NCI-H2171 (cell line): Measurements from ENCODE around the gene HCK.
"Not testable (repeated sequence)": the region's sequence is repeated elsewhere in the genome, so short reads cannot be mapped to it uniquely, and the experiment has no call there.

Experiments
- DNase-seq: peaks from one replicate; lab custom pipeline; 2025; lab: John Stamatoyannopoulos, UW

Gene HCK

DNA sequence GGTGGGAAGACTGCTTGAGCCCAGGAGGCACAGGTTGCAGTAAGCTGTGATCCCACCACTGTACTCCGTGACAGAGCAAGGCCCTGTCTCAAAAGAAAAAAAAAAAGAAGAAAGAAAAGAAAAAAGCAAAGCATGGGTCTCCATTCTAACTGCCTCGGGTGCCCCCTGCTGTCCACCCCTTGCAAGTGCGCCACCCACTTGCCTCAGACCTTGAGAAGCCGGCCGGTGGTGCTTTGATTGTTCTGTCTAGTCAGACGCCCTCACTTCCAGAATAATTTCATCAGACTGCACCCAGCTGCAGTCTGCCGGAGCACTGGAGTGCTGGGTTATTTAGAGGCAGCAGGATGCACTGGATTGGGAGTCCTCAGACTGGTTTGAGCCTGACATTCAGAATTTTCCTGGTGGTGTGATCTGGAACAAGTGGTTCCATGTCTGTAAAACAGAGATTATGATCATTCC, 39.9 kb downstream of the HCK start:
- peak; percentile 82 for DNase-seq

- no peak for DNase-seq
These were observed 46.7 kb downstream of the HCK start for GRCh38 chr20:32098786-32099185.

DNA sequence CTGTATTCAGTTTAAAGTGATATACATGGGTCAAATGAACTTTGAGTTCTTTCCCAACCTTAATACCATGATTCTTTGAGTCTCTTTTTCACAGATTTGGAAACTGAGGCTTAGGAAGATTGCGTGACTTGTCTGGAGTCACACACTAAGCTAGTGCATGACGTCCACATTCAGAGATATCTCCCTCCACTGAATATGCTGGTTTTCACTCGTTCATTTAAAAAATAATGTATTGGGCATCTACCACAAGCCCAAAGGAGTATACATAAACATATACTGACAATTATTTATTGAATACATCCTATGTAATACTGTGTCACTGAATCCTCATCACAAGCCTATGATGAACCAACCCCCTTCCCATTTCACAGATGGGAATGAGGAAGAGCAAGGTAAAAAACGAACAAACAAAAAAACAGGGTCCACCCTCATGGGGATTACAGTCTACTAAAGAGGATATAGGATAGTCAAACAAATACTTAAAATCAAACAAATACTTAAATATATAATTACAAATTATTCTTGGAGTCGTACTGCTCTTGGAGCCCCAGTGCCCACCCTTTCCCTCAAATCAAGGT, 56.9 kb downstream of the HCK start:
- no peak for DNase-seq

- peak; percentile 99 for DNase-seq
These were observed 57.5 kb downstream of the HCK start, which contains the start of gene TM9SF4 for GRCh38 chr20:32109392-32110172. TM9SF4 (plus strand) TSS chr20:32109714; CDS start chr20:32109741, 27 bp downstream.

- DNase-seq = no peak
These were observed 58.2 kb downstream of the HCK start for GRCh38 chr20:32110173-32110704.

DNA sequence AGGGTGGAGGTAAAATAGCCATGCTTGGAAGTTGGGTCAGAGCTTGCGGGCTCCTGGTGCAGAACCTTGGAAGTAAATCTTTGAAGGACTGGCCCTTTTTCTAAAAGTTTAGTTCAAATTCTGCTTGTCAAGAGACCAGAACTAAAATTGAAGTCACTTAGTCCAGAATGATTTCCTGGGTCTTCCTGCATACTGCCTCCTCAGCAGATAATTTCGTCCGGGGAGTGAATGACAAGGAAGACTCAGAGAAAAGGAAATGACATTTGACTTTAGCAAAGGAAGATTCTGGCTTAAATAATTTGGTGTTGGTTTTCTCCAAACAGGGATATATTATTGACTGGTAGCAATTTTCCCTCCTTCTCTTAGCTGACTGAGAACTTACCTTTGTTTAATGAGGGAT, 58.7 kb downstream of the HCK start:
- no peak for DNase-seq

DNA sequence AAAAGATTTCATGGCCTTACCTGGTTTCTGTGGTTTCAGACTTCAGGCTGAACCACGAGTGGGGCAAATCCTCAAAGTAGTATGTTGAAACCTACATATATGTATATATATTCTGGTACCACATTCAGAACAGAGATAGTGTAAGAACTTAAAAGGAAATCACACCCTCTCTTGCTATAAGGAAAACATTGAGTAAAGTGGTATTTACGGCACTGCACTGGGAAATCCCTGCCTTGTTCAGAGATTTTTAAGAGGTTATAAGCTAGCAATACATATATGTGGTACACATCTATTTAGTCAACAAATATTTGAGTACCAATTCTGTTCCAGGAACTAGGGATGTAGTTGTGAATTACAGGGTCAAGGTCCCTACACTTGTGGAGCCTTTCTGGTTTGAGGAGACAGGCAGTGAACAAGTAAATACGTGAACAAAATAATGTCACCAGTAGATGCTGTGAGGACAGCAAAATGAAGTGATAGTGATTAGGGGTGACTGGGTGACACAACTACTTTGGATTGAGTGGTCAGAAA, 59.2 kb downstream of the HCK start:
- no peak for DNase-seq

- no peak for DNase-seq
These were observed 59.7 kb downstream of the HCK start for GRCh38 chr20:32111753-32112152.

DNA sequence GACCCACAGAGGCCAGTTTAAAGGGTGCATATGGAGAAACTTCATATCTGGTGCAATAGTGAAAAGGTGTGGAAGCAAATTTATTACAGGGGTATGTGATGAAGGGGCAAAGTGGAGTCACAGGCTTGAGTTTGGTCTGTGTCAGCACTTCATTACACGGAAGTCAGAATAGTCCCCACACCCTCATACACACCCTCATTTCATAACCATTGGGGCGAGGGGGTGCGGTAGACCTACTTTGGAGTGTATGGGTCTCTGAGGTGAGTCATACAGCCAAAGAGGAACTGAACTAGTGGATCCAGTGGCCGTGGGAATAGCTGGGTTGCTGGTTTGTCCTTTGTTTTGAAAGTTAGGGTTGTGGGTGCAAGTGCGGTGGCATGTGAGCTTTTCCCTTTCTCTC, 60.8 kb downstream of the HCK start:
- no peak for DNase-seq

GRCh38 chr20:32113591-32114260, 61.7 kb downstream of the HCK start:
- no peak for DNase-seq

DNA sequence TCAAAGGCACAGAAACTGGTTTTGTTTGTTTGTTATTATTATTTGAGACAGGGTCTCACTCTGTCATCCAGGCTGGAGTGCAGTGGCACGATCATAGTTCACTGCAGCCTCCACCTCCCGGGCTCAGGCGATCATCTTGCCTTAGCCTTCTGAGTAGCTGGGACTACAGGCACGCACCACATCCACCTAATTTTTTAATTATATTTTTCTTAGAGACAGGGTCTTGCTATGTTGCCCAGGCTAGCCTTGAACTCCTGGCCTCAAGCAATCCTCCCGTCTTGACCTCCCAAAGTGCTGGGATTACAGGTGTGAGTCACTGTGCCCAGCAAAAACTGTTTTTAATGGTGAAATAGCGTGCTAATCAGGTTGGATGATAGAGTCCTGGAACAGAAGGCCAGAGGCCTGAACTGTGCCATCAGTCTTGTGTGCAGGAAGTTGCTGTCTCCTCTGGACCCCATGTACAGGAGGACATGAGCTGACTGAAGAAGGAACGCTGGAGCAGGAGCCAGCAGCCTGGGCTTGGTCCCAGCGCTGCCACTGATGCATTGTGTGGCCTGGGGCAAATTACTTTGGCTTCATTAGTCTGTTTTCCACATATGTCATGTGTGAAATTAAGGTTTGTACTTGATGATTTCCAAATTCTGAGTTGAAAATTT, 62.4 kb downstream of the HCK start:
- no peak for DNase-seq

DNA sequence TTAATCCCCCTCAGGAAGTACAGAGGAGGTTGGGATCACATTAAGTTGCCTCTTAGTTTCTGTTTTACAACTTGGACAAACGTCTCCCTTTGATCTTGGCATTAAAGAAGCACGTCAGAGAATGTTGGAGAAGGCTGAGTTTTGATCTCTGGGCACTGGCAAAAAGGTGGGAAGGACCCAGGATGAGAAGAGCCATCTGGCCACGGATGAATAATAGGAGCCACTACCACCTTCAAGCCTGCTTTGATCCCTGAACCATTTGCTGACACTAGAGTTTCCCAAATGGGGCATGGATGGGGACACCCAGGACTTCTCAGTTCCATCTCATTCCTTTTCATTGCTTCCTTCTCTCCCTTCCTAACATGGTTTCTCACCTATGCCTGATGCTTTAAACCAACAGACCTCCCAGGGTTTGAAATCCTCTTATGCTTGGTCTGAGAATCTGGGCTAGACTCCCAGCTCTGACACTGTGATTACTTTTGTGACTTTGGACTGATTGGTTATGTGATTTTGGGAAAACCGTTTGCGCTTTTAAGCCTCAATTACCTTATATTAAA, 63.2 kb downstream of the HCK start:
- no peak for DNase-seq

DNA sequence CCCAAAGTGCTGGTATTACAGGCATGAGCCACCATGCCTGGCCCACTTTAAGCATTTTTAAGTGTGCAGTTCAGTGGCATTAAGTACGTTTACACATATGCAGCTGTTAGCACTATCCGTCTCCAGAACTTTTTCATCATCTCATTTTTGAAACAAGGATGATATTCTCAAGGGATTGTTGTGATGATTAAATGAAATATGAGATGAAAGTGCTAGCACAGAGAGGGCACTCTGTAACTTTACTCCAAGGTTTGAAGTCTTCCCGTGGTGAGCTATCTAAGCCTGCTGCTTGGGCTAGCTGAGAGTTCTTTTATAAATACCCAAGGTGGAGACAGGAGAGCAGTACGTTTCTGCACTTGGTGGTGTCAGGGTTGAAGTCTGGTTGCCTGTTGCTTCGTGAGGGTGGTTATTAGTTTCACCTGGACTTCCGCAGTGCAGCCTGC, 64.1 kb downstream of the HCK start:
- peak; percentile 65 for DNase-seq

- DNase-seq = not testable (repeated sequence)
These were observed 64.8 kb downstream of the HCK start for GRCh38 chr20:32116796-32117195.

DNA sequence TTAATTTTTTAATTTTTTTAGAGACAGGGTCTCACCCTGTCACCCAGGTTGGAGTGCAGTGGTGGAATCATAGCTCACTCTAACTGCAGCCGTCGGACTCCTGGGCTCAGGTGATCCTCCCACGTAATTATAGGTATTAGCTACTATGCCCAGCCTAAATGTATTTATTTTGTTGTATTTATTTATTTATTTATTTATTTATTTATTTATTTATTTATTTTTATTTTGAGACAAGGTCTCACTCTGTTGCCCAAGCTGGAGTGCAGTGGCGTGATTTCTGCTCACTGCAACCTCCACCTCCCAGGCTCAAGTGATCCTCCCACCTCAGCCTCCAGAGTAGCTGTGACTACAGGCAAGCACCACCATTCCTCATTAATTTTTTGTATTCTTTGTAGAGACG, 66.4 kb downstream of the HCK start:
- not testable (repeated sequence) for DNase-seq

DNA sequence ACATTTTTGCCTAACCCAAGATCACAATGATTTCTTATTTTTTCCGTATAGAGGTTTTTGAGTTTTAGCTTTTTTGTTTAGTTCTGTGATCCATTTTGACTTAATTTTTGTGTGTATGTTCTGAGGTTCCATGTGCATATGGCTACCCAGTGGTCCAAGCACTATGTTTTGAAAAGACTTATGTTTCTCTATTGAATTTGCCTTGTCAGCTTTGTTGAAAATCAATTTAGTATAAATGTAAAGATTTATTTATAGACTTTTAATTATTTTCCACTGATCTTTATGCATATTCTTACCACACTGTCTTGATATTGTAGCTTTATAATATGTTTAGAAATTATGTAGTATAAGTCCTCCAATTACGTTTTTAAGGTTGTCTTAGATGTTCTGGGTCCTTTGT, 67.7 kb downstream of the HCK start:
- DNase-seq = no peak

DNA sequence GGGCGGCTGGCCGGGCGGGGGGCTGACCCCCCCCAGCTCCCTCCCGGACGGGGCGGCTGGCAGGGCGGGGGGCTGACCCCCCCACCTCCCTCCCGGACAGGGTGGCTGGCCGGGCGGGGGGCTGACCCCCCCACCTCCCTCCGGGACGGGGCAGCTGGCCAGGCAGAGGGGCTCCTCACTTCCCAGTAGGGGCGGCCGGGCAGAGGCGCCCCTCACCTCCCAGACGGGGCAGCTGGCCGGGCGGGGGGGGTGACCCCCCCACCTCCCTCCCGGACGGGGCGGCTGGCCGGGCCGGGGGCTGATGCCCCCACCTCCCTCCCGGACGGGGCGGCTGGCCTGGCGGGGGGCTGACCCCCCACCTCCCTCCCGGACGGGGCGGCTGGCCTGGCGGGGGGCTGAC, 69.9 kb downstream of the HCK start:
- DNase-seq = not testable (repeated sequence)

DNA sequence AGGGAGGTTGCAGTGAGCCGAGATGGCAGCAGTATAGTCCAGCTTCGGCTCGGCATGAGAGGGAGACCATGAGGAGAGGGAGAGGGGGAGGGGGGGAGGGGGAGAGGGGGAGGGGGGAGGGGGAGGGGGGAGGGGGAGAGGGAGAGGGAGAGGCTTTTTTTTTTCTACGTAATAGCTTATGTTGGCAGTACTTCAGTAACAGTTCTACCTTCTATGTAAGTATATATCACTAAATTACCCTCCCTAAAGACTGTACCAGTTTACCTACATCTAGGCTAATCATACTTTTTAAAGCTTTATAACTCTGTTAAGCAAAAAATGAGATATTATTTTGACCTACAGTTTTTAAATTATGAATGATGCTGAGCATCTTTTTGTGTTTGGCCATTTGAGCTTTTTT, 71.0 kb downstream of the HCK start:
- no peak for DNase-seq

DNA sequence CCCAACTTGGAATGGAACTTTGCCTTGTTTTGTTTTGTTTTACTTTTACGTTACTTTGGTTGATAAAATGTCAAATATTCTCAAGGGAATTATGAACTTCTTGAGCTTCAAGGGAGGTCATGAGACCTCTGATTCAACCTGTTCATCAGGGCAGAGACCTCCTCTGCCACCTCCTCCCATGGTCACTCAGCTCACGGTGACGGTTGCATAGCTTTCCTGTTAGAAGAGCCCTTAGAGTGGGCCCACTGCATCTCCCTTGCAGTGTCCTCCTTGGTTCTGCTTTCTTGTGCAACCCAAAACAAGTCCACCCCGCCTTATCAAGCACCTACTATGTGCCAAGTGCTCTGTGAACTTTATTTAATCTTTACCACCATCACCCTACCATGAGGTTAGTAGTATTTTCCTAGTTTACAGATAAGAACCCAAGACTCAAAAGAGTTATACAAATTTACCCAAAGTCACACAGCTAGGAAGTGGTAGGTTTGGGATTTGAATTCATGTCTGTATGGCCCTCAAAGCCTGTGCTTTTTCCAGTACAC, 72.9 kb downstream of the HCK start:
- DNase-seq = no peak

GRCh38 chr20:32125506-32125905, 73.5 kb downstream of the HCK start:
- no peak for DNase-seq

GRCh38 chr20:32126919-32127318, 74.9 kb downstream of the HCK start:
- DNase-seq = no peak
